ENCODE measurements around the gene KIAA1217.

GRCh38 chr10:24177636-24178035 lies 31.3 kb upstream of the KIAA1217 start:
- TF ChIP-seq CTCF (conservative IDR thresholded peaks at IDR 0.05; ENCODE audit: low read depth, low read length): no peak
- no peak for TF ChIP-seq EZH2 (IDR thresholded peaks at IDR 0.05; ENCODE audit: borderline replicate concordance, low read depth, low read length, poor library complexity, severe bottlenecking)
